Activated effector memory CD4-positive, alpha-beta T cell treated with anti-CD3 and anti-CD28 coated beads, Interleukin-2, amount 50 U/mL, for 16 hours (primary cell): ENCODE measurements around the gene PNPO.
"Not testable (repeated sequence)": the region's sequence is repeated elsewhere in the genome, so short reads cannot be mapped to it uniquely, and the experiment has no call there.

ENCODE experiments used
- DNase-seq: peaks from one replicate; pipeline ENCODE4 v3.0.0-alpha.2; 2020

PNPO gene

GRCh38 chr17:47980541-47980940 is 39.2 kb downstream of the PNPO start:
- no peak for DNase-seq

GRCh38 chr17:47981462-47981861 is 40.1 kb downstream of the PNPO start:
- DNase-seq, result no peak

- DNase-seq, result no peak
Observed at GRCh38 chr17:47982091-47982617, 40.8 kb downstream of the PNPO start.

GRCh38 chr17:47982645-47983390 is 41.4 kb downstream of the PNPO start:
- DNase-seq, result no peak

GRCh38 chr17:47983492-47984223 is 42.3 kb downstream of the PNPO start:
- no peak for DNase-seq

GRCh38 chr17:47986520-47986919 is 45.1 kb downstream of the PNPO start:
- no peak for DNase-seq

- DNase-seq, result no peak
Observed at GRCh38 chr17:47987240-47987835, 46.0 kb downstream of the PNPO start.

- DNase-seq, result not testable (repeated sequence)
Observed at GRCh38 chr17:47988445-47988844, 47.1 kb downstream of the PNPO start.

- DNase-seq, result no peak
Observed at GRCh38 chr17:47989159-47989558, 47.8 kb downstream of the PNPO start.

- DNase-seq, result no peak
Observed at GRCh38 chr17:47989700-47990099, 48.3 kb downstream of the PNPO start.

GRCh38 chr17:47990962-47991731 is 49.8 kb downstream of the PNPO start:
- no peak for DNase-seq

GRCh38 chr17:47992216-47992615 is 50.8 kb downstream of the PNPO start:
- no peak for DNase-seq

- DNase-seq, result no peak
Observed at GRCh38 chr17:47993031-47993564, 51.7 kb downstream of the PNPO start.

GRCh38 chr17:47993964-47994363 is 52.6 kb downstream of the PNPO start:
- no peak for DNase-seq

GRCh38 chr17:47994724-47995123 is 53.4 kb downstream of the PNPO start:
- no peak for DNase-seq

GRCh38 chr17:47995241-47995935 is 54.0 kb downstream of the PNPO start:
- no peak for DNase-seq

- no peak for DNase-seq
Observed at GRCh38 chr17:47996201-47996600, 54.8 kb downstream of the PNPO start.

GRCh38 chr17:47997586-47997985 is 56.2 kb downstream of the PNPO start:
- DNase-seq, result no peak

GRCh38 chr17:47998044-47998443 is 56.7 kb downstream of the PNPO start:
- no peak for DNase-seq
